Neural progenitor cell (in vitro differentiated cells): Measurements from ENCODE around the gene ZNF48.

ENCODE experiments used
- EZH2 ChIP-seq: fragments of 200-600 bp; sonication (generic); IDR thresholded peaks from 2 replicates; pipeline ENCODE4 v1.6.1; 2017; ENCODE audit warnings: antibody characterized with exemption, mild to moderate bottlenecking, moderate library complexity
- EZH2phosphoT487 ChIP-seq: fragments of 200-600 bp; sonication (generic); IDR thresholded peaks from 2 replicates; pipeline ENCODE4 v1.6.1; 2017; ENCODE audit warnings: antibody characterized with exemption
- TF ChIP-seq, protein P1 (sequence below): fragments of 200-600 bp; sonication (generic); IDR thresholded peaks from 2 replicates; pipeline ENCODE4 v1.5.1; 2017; ENCODE audit warnings: antibody characterized with exemption, mild to moderate bottlenecking

DNA sequence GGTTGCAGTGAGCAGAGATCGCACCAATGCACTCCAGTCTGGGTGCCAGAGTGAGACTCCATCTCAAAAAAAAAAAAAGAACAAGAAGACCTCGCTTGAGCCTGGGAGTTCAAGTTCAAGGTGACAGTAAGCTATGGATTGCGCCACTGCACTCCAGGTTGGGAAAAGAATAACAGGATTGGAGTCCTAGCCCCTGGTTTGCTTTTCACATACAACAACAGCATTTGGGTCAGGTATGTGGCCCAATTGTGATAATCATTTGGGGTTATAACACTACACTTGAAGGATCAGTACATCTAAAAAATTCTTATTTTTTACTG, 53.9 kb downstream of the ZNF48 start:
- no peak for TF ChIP-seq EZH2
- TF ChIP-seq, protein P1, sequence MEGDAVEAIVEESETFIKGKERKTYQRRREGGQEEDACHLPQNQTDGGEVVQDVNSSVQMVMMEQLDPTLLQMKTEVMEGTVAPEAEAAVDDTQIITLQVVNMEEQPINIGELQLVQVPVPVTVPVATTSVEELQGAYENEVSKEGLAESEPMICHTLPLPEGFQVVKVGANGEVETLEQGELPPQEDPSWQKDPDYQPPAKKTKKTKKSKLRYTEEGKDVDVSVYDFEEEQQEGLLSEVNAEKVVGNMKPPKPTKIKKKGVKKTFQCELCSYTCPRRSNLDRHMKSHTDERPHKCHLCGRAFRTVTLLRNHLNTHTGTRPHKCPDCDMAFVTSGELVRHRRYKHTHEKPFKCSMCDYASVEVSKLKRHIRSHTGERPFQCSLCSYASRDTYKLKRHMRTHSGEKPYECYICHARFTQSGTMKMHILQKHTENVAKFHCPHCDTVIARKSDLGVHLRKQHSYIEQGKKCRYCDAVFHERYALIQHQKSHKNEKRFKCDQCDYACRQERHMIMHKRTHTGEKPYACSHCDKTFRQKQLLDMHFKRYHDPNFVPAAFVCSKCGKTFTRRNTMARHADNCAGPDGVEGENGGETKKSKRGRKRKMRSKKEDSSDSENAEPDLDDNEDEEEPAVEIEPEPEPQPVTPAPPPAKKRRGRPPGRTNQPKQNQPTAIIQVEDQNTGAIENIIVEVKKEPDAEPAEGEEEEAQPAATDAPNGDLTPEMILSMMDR: no peak
- TF ChIP-seq EZH2phosphoT487: no peak
